Mammary microvascular endothelial cell (primary cell): ENCODE data around the gene GSTO1. TPM values are rescaled to one million over a fixed set of nuclear protein-coding genes. Genes with fewer than 3 reads are reported as not detected.

Source experiments
- total RNA-seq: library from RNA; depleted of rRNA; stranded (reverse); fragments of >200 nt; gene quantifications from 2 replicates; pipeline ENCODE4 v1.2.3, GENCODE V29; 2015

Gene GSTO1
- 454 and 515 TPM in 2 replicates for total RNA-seq

DNA sequence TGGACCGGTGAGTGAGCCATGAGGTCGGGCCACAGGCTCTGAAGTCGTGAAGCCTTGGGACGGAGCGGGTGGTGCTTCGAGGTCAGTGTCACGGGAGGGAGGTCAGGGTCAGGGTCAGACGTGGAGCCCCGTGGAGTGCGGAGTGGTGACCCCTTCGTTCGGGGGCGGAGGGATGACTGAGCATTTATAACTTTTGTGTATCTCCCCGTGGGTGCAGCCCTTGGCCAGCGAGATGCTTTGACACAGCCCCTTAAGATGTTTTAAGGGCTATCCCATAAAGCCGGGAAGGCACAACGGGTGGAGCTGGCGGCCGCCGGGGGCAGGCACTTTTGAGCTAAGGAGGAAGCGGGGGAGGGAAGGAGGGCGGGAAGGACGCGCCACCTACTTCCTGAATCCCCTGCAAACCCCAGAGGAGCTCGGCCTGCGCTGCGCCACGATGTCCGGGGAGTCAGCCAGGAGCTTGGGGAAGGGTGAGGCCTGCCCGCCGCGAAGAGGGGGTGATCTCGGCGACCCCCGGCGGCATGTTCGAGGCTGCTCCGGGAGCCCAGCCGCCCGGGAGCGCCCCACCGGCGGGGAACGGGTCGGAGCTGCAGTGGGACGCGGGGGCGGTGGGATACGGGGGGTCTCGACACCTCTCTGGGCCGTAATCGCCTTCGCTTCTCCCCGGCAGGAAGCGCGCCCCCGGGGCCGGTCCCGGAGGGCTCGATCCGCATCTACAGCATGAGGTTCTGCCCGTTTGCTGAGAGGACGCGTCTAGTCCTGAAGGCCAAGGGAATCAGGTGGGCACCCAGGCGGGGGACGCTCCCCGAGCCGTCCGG is at the start of gene GSTO1:
Gene GSTO1, plus strand, starts transcription at position 400 of the 818 bp plus-strand sequence. Its CDS starts 37 bp downstream, at position 437.

DNA sequence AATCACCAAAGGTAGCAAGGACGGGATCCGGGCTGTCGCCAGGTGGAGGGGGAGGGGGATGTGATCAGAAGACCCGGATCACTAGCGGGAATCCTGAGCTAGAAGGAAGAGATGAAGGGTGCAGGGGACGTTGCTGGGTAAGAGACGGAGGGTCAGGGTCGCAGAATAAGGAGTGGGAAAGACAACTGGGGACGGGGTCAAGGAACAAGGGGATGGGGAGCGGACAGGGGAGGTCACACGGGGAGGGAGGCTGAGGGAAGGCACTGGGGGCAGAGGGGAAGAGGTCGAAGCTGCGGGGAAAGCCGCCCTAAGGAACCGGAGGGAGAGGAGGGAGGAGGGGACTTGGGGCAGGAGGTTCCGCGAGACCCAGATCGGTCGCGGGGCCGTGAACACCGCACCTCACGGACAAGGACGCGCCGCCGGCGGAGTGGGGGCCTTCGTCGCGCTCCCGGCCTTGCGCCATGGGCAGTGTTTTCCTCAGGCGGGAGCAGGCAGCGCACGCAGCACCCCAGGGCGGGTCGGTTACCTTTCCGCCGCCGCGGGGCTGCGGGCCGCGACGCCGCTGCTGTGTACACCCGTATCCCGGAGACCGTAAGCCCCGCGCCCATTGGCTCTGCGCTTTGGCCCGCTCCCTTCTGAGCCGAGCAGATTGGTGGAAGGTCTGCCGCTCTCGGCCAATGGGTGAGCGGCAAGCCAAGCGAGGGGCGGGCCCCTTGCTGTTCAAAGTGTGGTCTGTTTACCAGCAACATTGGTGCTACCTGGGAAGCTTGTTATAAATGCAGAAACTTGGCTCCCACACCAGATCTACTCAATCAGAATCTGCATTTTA is 22.7 kb upstream of the GSTO1 start, which contains the start of gene CFAP43:
Gene CFAP43, minus strand, starts transcription at position 581 of the 829 bp plus-strand sequence. Its CDS starts 118 bp downstream, at position 463.

DNA sequence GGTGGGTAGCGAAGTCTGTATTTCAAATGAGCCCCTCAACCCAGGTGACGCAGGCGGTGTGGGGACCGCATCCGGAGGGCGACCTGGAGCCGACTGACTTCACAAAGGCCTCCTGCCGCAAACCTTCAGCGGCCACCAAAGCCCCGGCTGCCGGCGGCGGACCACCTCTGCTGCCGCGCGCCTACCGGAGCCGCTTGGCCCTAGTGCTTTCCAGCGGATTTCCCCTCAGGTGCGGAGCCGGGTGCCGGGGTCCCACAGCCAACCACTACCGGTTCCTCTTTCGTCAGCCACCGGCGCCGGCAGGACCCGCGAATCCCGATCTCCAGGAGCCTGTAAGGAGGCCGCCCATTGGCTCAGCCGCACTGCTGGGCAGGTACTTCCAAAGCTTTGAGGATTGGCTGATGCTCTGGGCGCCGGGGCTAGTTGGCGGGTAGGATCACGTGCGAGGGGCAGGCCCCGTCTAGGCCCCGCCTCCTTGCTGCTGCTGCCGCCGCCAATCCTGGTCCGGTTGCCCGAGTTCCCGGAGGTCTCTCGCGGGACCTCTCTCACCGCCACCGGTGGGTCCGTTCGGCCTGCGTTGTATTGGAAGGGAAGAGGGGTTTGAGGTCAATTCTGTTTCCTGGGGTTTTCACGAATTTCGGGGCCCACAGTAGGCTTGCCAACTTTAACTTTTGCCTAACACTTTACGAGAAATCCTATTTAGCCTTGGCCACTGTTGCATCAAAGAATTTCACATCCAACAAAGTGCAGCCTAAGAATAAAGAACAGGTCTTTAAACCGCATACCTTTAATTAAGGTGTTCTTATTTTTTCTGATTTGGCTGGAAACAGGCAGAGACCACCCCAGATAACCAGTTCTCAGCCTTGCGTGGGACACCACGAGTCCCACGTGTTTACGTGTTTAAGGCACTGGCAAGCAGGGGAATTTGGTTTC is 14.3 kb downstream of the GSTO1 start, which contains the start of gene GSTO2:
Gene GSTO2, plus strand, starts transcription at position 472 of the 933 bp plus-strand sequence. CDS start 5,732 bp downstream, outside the sequence.

Other genes with a start within 250 kb of the GSTO1 start
- gene COL17A1, start 169.0 kb upstream of the GSTO1 start, total RNA-seq: 3.3 and 4.6 TPM in 2 replicates
- gene SFR1, start 132.7 kb upstream of the GSTO1 start, total RNA-seq: 13.3 and 13.7 TPM in 2 replicates
- 0.15 TPM in 1 of 2 replicates, not detected in the other for gene CFAP43, start 22.5 kb upstream of the GSTO1 start, total RNA-seq
- gene GSTO2, start 14.3 kb downstream of the GSTO1 start, total RNA-seq: 0.30 and 0.33 TPM in 2 replicates
- 57.4 and 62.5 TPM in 2 replicates for gene ITPRIP, start 83.6 kb downstream of the GSTO1 start, total RNA-seq
- gene CFAP58, start 98.9 kb downstream of the GSTO1 start, total RNA-seq: 0.39 and 0.67 TPM in 2 replicates